ENCODE data around the gene PIP5K1B. TPM values are rescaled to one million over a fixed set of nuclear protein-coding genes. Genes with fewer than 3 reads are reported as not detected.

Gene PIP5K1B
- total RNA-seq, 1 experiment from 2014 or later = 2.5 TPM

GRCh38 chr9:68808338-68808890 lies 103.4 kb downstream of the PIP5K1B start:
- Histone ChIP-seq H3K9me3 (ENCODE audit: control insufficient read depth, low read depth, low read length) (no peaks in the 10 kb centered on the region), H2AK5ac (ENCODE audit: insufficient read length, low read length) (no peak overlapping the region), H3K79me2 (ENCODE audit: insufficient read depth, low read length) (no peaks in the 10 kb centered on the region), H3K23ac (ENCODE audit: insufficient read length, low read depth, low read length) (no peak overlapping the region), H4K20me1 (ENCODE audit: control insufficient read depth, insufficient read depth, insufficient read length) (no peaks in the 10 kb centered on the region), H2BK20ac (ENCODE audit: low read depth, low read length, poor library complexity, severe bottlenecking) (no peak overlapping the region), H2BK15ac (ENCODE audit: low read depth, low read length) (no peak overlapping the region), H2BK5ac (ENCODE audit: insufficient read length, low read length) (no peak overlapping the region), H4K5ac (ENCODE audit: insufficient read length, low read depth, low read length) (no peak overlapping the region), H2BK12ac (ENCODE audit: insufficient read length, low read depth, low read length) (no peak overlapping the region), H3K9ac (ENCODE audit: extremely low read depth, insufficient read length, low read length) (no peak overlapping the region), H3K79me1 (ENCODE audit: insufficient read depth, low read depth, low read length, poor library complexity, severe bottlenecking) (no peaks in the 10 kb centered on the region), H3K4me2 (ENCODE audit: insufficient read depth, insufficient read length, low read length) (no peak overlapping the region), H2AFZ (ENCODE audit: low read length) (no peak overlapping the region), H3K56ac (ENCODE audit: insufficient read length, low read depth, low read length) (no peak overlapping the region), H3K18ac (ENCODE audit: insufficient read length, low read depth, low read length) (no peak overlapping the region), H3T11ph (ENCODE audit: low read length) (no peak overlapping the region), H4K8ac (replicated peaks; ENCODE audit: insufficient read length, low read depth, low read length) (no peak overlapping the region), H3K27ac (ENCODE audit: insufficient read length, low read depth, low read length) (no peak overlapping the region), H4K91ac (ENCODE audit: insufficient read length, low read depth, low read length) (no peak overlapping the region), H3K23me2 (ENCODE audit: insufficient read length, low read depth, low read length, poor library complexity, severe bottlenecking) (no peaks in the 10 kb centered on the region), H3K27me3 (ENCODE audit: insufficient read depth, low read length) (no peaks in the 10 kb centered on the region), H3K14ac (ENCODE audit: insufficient read depth, low read length) (no peak overlapping the region), H3K4me1 (ENCODE audit: insufficient read depth, low read length) (0 out of 2 replicates have a peak, but pooled peaks cover 2% of the 10 kb centered on the region), H3K4ac (ENCODE audit: low read depth, low read length) (no peak overlapping the region), H2BK120ac (ENCODE audit: low read depth, low read length, poor library complexity, severe bottlenecking) (no peak overlapping the region)
- Mint-ChIP-seq H3K27me3 (ENCODE audit: low read depth) (no peaks in the 10 kb centered on the region; the same call in 1 of the 2 replicates), H3K27ac (no peak overlapping the region), H3K4me3 (no peak overlapping the region), H3K4me1 (peaks cover 0 to 2% of the 10 kb centered on the region in 2 experiments; a peak in 1 of 4 replicates), H3K36me3 (ENCODE audit: insufficient read depth in 1 of 3, low read depth in 3 of 3) (no peaks in the 10 kb centered on the region), H3K9me3 (no peaks in the 10 kb centered on the region)
- no CpG with 5 or more reads among the region's 6 CpGs for WGBS (ENCODE audit: extremely low coverage, insufficient read length, low lambda C conversion rate)
- DNase-seq = no peak
- no peak for TF ChIP-seq CTCF (conservative IDR thresholded peaks at IDR 0.05)
